Measurements from ENCODE around the gene TRIM31. TPM values are rescaled to one million over a fixed set of nuclear protein-coding genes. Genes with fewer than 3 reads are reported as not detected.

Gene TRIM31
- total and polyA plus RNA-seq, 2 of the 4 experiments (the other 2 are of a cell fraction): not detected

GRCh38 chr6:30156262-30156599, 43.3 kb upstream of the TRIM31 start:
- DNase-seq (no peak), ATAC-seq (ENCODE audit: low read depth) (no peak)
- Histone ChIP-seq H3K9me3 (ENCODE audit: control insufficient read depth, insufficient read depth, low read length) (no peaks in the 10 kb centered on the region), H3K9ac (ENCODE audit: low read depth, low read length) (no peak overlapping the region), H3K4me2 (ENCODE audit: low read depth, low read length) (no peak overlapping the region), H3K4ac (ENCODE audit: low read depth, low read length) (no peak overlapping the region), H2BK15ac (ENCODE audit: low read depth, low read length) (no peak overlapping the region), H2BK120ac (ENCODE audit: low read depth, low read length) (no peak overlapping the region), H2BK20ac (ENCODE audit: low read depth, low read length) (no peak overlapping the region), H2AFZ (replicated peaks; ENCODE audit: low read length, poor library complexity) (no peak overlapping the region), H2AK9ac (replicated peaks; ENCODE audit: low read depth, low read length, poor library complexity) (no peak overlapping the region), H3K4me1 (ENCODE audit: control insufficient read depth, insufficient read depth, low read length) (no peaks in the 10 kb centered on the region), H2BK5ac (ENCODE audit: low read depth, low read length, poor library complexity, severe bottlenecking) (no peak overlapping the region), H2AK5ac (ENCODE audit: low read depth, low read length) (no peak overlapping the region), H4K20me1 (ENCODE audit: insufficient read depth, low read length) (no peaks in the 10 kb centered on the region), H3K36me3 (ENCODE audit: control insufficient read depth, insufficient read depth, low read length) (no peaks in the 10 kb centered on the region), H3K27me3 (ENCODE audit: control insufficient read depth, insufficient read depth, low read length) (peaks cover 25% of the 10 kb centered on the region), H4K8ac (ENCODE audit: low read depth in 2 of 2, low read length in 2 of 2) (no peak overlapping the region), H3K18ac (ENCODE audit: low read depth, low read length) (no peak overlapping the region), H3K56ac (ENCODE audit: extremely low read depth, insufficient read depth, low read length) (no peak overlapping the region), H3K23ac (ENCODE audit: low read depth, low read length) (no peak overlapping the region), H3K79me1 (ENCODE audit: low read depth in 1 of 2, low read length in 2 of 2) (no peaks in the 10 kb centered on the region), H4K91ac (ENCODE audit: insufficient read depth, low read depth, low read length) (no peak overlapping the region), H3K4me3 (ENCODE audit: insufficient read depth, low read depth, low read length) (no peak overlapping the region), H3K14ac (replicated peaks; ENCODE audit: low read depth, low read length) (no peak overlapping the region), H3K27ac (ENCODE audit: insufficient read depth, low read length) (no peak overlapping the region), H4K5ac (ENCODE audit: low read depth, low read length) (no peak overlapping the region), H3K9me1 (ENCODE audit: insufficient read depth, low read length) (no peaks in the 10 kb centered on the region)
- dilution Hi-C loops (cut with HindIII; ENCODE audit: low sequenced_read_pairs, unreplicated experiment) (no loop called here), intact Hi-C loops (cut with micrococcal nuclease) (no loop called here), in situ Hi-C loops (cut with MboI; ENCODE audit: low sequenced_read_pairs) (no loop called here)
- POLR2A ChIA-PET (ENCODE audit: unreplicated experiment): no interaction called here
- CTCF ChIA-PET: no interaction called here
- no TSS peak for BruUV-seq (replicated peaks)
- no CpG with 5 or more reads among the region's 4 CpGs for WGBS, 2 experiments (ENCODE audit: extremely low coverage in 2 of 2, insufficient read length in 1 of 2)
- TF ChIP-seq ELK1 (IDR thresholded peaks at IDR 0.05; ENCODE audit: borderline replicate concordance, low read depth, low read length): no peak
